ENCODE results near the gene ABLIM1.

GRCh38 chr10:114561008-114561523 lies 97.0 kb downstream of the ABLIM1 start:
- TF ChIP-seq, protein P1, sequence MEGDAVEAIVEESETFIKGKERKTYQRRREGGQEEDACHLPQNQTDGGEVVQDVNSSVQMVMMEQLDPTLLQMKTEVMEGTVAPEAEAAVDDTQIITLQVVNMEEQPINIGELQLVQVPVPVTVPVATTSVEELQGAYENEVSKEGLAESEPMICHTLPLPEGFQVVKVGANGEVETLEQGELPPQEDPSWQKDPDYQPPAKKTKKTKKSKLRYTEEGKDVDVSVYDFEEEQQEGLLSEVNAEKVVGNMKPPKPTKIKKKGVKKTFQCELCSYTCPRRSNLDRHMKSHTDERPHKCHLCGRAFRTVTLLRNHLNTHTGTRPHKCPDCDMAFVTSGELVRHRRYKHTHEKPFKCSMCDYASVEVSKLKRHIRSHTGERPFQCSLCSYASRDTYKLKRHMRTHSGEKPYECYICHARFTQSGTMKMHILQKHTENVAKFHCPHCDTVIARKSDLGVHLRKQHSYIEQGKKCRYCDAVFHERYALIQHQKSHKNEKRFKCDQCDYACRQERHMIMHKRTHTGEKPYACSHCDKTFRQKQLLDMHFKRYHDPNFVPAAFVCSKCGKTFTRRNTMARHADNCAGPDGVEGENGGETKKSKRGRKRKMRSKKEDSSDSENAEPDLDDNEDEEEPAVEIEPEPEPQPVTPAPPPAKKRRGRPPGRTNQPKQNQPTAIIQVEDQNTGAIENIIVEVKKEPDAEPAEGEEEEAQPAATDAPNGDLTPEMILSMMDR (IDR thresholded peaks at IDR 0.05) = no peak
- no peak for TF ChIP-seq POLR2AphosphoS5 (IDR thresholded peaks at IDR 0.05)
- TF ChIP-seq POLR2A (IDR thresholded peaks at IDR 0.05) = no peak

All from suprapubic skin (tissue), 4 donors.